IPS DF 19.7 (cell line): ENCODE data around the gene PEX16.
"Not testable (repeated sequence)": the region's sequence is repeated elsewhere in the genome, so short reads cannot be mapped to it uniquely, and the experiment has no call there.

Experiments
- DNase-seq: peaks from one replicate; pipeline ENCODE4 v3.0.0-alpha.2; 2013; ENCODE audit warnings: low read depth, low spot score

The PEX16 gene

DNA sequence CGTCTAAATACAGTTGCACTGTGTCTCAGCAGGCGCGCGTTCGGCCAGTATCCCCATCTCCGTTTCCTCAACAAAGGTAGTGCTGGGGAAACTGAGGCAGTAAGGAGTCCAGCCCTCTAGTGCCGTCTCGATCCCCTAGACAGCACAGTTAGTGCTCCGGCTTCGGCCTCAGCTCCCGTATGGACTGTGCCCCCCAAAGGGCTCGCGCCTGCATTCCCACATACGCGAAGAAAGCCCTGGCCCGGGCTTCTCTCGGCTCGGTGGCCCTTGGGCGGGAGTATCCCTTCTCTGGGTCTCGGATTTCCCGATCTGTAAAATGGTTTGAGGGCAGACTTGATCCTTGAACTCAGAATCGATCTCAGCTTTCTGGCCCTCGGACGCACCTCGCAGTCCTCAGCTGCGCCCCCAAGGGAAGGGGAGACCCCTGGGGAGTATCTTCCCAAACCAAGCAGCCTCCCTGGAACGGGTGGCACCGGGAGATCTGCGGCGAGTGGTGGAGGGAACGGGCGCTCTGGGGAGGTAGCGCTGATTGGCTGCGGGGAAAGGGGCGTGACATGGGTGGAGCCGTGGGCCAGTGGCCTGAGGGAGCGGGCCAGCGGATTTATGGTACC is 759 bp upstream of the PEX16 start:
- no peak for DNase-seq

GRCh38 chr11:45917286-45917622 is 423 bp downstream of the PEX16 start:
- no peak for DNase-seq

DNA sequence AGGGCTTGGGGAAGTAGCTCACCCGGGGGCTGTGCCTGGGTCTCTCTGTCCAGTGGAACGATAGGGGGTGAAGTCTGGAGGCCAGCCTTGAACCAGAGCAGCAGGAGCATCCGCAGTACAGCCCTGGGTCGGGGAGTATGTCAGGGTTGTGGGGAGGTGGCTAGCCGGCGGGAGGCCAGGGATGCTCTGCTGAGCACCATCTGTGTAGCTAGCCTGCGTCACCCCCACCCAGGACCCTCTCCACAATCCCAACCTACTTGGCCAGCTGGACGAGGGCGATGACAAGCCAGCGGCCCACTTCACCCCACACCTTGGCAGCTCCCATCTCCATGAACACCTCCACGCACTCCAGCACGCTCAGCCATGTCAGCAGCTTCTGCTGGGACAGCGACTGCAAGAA is 2.2 kb downstream of the PEX16 start:
- no peak for DNase-seq

DNA sequence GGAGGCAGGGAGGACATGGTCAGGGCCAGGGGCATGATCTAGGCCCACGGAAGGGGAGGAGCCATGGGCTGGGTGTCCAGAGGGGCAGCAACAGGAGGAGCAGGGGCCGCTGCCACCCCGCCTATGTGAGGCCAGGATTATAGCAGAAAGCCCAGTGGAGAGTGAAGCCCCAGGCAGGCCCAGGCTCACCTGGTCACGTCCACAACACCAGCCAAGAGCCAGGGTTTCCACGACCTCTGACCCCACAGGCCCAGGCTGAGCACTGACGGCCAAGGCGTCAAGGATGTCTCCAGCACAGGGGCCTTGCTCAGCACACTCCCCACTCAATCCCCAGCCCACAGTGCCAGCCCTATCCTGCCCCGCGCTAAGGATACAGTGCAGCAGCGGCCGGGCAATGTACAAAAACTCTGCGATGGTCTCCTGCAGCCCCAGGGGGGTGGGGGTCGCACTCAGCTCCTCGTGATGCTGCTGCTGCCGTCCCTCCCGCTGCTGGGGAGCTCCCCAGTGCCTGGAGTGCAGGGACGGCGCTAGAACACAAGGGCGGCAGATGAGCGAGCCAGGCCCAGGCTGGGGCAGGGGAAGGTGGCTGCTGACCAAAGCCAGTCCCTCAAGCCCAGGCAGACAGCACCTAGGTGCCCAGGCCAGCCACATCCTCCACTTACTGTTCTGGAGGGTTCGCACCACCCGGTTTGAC is 3.6 kb downstream of the PEX16 start:
- DNase-seq, result no peak

DNA sequence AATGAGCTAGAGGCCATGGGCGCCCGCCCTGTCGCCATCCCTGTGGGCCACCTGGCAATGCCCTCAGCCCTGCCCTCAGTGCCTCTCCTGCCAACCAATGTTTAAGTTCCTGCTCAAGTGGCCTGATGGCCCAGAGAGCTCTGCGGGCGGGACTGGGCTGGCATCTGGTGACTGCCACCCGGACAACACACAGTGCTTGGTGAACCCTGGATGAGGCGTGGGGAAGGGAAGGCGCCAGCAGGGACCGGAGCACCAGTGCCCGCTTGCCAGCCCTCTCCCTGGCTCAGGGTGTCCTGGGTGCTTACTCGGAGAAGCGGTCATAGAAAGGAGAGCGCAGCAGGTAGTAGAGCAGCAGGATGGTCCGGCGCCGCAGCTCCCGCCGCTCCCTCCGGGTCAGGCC is 4.2 kb downstream of the PEX16 start:
- DNase-seq, result no peak

GRCh38 chr11:45910623-45911022 is 7.1 kb downstream of the PEX16 start:
- no peak for DNase-seq

DNA sequence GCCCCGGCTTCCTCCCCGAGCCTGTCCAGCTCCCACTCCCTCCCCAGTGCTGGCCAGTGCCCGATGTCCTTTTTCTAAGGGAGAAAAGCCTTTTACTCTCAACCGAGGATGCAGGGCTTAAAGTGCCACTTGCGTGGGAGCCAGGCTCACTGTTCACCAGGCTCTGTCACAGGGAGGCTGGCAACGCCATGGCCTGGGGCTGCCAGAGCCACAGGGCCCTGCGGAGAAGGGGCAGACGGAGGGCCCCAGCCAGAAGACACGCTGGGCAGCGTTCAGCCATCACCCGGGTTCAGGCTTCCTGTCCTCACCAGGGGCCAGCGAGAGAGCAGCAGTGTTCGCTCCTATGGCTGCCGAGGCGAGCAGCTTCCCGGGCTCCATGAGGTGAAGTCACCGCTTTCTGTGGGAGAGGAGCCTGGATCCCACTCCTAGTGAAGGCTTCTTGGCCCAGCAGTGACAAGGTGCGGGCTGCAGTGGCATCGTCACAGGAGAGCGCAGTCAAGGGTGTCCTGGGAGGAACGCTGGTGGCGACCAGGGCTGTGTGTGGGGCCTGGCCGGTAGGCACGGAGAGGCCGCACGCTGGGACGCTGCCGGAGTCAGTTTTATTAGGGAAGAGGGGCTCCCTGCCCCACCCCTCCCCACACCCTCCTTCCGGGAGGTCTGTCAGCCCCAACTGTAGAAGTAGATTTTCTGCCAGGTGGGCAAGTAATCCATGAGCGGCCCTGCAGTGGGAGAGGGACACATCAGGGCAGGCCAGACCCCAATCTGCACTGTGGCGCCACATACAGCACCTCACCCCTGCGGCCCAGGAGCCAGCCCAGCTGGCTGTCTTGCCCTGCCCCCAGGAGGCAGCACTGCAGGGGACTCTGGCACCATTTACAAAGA is 7.8 kb downstream of the PEX16 start:
- no peak for DNase-seq

GRCh38 chr11:45907911-45908370 is 9.7 kb downstream of the PEX16 start:
- no peak for DNase-seq

GRCh38 chr11:45906965-45907611 is 10.6 kb downstream of the PEX16 start, which contains the start of gene FREY1:
TSS of gene FREY1 (minus strand) at chr11:45907271. CDS start at chr11:45907245, 26 bp downstream.
- no peak for DNase-seq

DNA sequence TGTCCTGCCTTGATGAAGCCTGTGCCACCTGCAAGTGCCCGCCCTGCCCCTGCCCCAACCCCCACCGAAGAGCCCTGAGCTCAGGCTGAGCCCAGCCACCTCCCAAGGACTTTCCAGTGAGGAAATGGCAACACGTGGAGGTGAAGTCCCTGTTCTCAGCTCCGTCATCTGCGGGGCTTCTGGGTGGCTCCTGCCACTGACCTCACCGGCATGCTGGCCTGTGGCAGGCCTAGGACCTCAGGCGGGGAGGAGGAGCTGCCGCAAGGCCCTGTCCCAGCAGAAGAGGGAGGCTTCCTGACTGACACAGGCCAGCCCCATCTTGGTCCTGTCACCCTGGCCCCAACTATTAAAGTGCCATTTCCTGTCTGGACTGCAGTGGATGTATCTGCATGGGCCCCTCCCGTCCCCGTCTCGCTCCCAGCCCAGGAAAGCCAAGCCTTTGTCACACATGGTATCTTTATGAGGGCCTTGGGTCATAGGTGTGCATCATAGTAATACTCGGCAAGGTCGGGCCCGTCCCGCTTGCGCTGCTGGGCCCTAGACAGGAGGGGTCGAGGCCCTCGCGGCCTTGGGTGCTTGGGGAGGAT is 11.5 kb downstream of the PEX16 start:
- no peak for DNase-seq

DNA sequence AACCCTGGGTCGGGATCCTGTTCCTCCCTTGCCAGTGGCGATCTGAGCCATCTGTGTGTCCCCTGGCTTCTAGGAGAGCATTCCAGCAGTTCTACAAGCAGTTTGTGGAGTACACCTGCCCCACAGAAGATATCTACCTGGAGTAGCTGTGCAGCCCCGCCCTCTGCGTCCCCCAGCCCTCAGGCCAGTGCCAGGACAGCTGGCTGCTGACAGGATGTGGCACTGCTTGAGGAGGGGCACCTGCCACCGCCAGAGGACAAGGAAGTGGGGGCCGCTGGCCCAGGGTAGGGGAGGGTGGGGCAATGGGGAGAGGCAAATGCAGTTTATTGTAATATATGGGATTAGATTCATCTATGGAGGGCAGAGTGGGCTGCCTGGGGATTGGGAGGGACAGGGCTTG is 12.1 kb downstream of the PEX16 start:
- DNase-seq, result not testable (repeated sequence)

GRCh38 chr11:45905095-45905494 is 12.6 kb downstream of the PEX16 start:
- DNase-seq, result no peak

- DNase-seq, result no peak
Measured at GRCh38 chr11:45904309-45904915, 13.3 kb downstream of the PEX16 start.

- DNase-seq, result no peak
Measured at GRCh38 chr11:45902452-45903380, 15.0 kb downstream of the PEX16 start.

- no peak for DNase-seq
Measured at GRCh38 chr11:45901626-45902025, 16.1 kb downstream of the PEX16 start.

DNA sequence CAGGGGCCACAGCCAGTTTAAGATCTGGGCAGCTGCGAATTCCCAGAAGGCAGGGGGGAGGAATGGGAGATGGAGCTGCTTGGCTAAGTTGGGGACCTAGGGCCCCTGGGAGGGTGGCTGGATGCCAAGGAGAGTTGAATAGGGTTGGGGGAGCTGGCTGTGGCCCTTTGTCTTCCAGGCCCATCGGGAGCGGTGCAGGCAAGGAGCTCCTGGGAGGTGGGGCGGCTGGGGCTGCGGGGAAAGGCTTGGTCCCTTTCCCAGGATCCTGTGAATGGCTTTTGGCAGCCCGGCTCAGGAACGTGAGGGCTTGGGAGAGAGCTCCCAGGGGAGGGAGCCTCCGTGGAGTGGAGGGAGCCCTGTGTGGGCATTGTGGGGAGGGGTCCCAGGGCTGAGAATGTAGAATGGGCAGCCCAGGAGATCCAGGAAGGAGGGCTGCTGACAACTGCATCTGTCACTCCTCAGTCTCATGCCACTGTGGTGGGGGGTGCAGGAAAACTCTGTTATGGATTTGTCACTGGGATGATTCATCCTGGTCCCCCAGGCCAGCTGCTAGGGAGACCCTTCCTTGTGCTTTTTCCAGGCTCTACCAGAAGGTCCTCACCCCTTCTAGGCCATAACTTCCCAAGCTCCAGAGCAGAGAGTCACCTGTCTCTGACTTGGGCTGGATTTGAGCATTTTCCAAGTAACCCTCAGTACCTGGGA is 16.6 kb downstream of the PEX16 start:
- no peak for DNase-seq

GRCh38 chr11:45900175-45900800 is 17.4 kb downstream of the PEX16 start:
- not testable (repeated sequence) for DNase-seq

GRCh38 chr11:45899448-45900174 is 18.1 kb downstream of the PEX16 start:
- peak; percentile 77 for DNase-seq
